Measurements from ENCODE around the gene CD14. TPM values are rescaled to one million over a fixed set of nuclear protein-coding genes. Genes with fewer than 3 reads are reported as not detected.
"Not testable (repeated sequence)": the region's sequence is repeated elsewhere in the genome, so short reads cannot be mapped to it uniquely, and the experiment has no call there.

The CD14 gene
- total RNA-seq, 2 experiments from 2014 or later: 0.36 to 0.41 TPM

- DNase-seq: no peak
- CTCF ChIA-PET: no interaction called here
- TF ChIP-seq CTCF (IDR thresholded peaks at IDR 0.05): no peak
- Mint-ChIP-seq H3K27ac (no peak overlapping the region), H3K27me3 (peaks cover 14% of the 10 kb centered on the region), H3K36me3 (ENCODE audit: low read depth) (no peaks in the 10 kb centered on the region), H3K4me1 (ENCODE audit: low read depth) (peaks cover 4% of the 10 kb centered on the region), H3K9me3 (no peaks in the 10 kb centered on the region), H3K4me3 (no peak overlapping the region)
- POLR2A ChIA-PET: no interaction called here
- intact Hi-C loops (cut with micrococcal nuclease): no loop called here
- ATAC-seq: no peak
Measured at GRCh38 chr5:140608722-140609121, 24.3 kb downstream of the CD14 start.

DNA sequence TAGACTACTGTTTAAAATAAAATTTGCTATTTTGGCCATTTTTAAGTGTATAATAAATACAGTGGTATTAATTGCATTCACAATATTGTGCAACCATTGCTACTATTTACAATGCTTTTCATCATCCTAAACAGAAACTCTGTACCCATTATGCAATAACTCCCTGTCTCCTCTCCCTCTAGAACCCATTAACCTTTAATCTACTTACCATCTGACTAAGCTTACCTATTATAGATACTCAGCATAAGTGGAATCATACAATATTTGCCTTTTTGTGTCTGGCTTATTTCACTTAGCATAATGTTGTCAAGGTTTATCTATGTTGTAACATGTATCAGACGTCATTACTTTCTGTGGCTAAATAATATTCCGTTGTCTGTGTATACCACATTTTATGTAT, 25.9 kb downstream of the CD14 start:
- Mint-ChIP-seq H3K36me3 (ENCODE audit: low read depth) (no peaks in the 10 kb centered on the region), H3K4me1 (ENCODE audit: low read depth) (peaks cover 3% of the 10 kb centered on the region), H3K9me3 (no peaks in the 10 kb centered on the region), H3K4me3 (no peak overlapping the region), H3K27me3 (peaks cover 6% of the 10 kb centered on the region), H3K27ac (no peak overlapping the region)
- ChIA-PET CTCF (no interaction called here), POLR2A (no interaction called here)
- DNase-seq (no peak), ATAC-seq (no peak)
- intact Hi-C loops (cut with micrococcal nuclease): no loop called here
- no peak for TF ChIP-seq CTCF (IDR thresholded peaks at IDR 0.05)

DNA sequence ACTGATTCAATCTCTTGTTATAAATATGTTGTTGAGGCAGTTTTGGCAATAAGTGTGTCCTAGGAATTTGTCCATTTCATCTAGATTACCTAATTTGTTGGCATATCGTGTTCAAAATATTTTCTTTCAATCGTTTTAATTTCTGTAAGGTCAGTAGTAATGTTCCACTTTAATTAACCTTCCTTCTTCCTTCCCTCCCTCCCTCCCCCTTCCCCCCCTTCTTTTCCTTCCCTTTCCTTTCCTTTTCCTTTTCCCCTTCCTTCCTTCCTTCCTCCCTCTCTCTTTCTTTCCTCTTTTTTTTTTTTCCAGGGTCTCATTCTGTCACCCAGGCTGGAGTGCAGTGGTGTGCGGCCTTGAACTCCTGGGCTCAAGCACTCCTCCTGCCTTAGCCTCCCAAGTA, 27.1 kb downstream of the CD14 start:
- no peak for TF ChIP-seq CTCF (IDR thresholded peaks at IDR 0.05)
- CTCF ChIA-PET: no interaction called here
- Mint-ChIP-seq H3K9me3 (no peaks in the 10 kb centered on the region), H3K4me1 (ENCODE audit: low read depth) (no peaks in the 10 kb centered on the region), H3K4me3 (no peak overlapping the region), H3K27me3 (no peaks in the 10 kb centered on the region), H3K27ac (no peak overlapping the region), H3K36me3 (ENCODE audit: low read depth) (no peaks in the 10 kb centered on the region)
- DNase-seq (no peak), ATAC-seq (no peak)
- intact Hi-C loops (cut with micrococcal nuclease): no loop called here
- POLR2A ChIA-PET: no interaction called here

DNA sequence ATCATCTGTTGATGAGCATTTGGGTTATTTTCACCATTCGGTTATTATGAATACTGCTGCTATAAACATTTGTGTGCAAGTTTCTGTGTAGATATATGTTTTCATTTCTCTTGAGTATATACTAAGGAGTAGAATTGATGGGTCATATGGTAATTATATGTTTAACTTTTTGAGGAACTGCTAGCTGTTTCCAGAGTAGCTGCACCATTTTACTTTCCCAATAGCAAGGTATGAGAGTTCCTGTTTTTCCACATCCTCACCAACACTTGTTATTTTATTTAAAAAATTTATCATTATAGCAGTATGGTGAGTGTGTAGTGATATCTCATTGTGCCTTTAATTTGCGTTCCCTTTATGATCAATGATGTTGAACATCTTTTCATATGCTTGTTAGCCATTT, 29.2 kb downstream of the CD14 start:
- Mint-ChIP-seq H3K36me3 (ENCODE audit: low read depth) (no peaks in the 10 kb centered on the region), H3K27ac (no peak overlapping the region), H3K27me3 (no peaks in the 10 kb centered on the region), H3K9me3 (no peaks in the 10 kb centered on the region), H3K4me1 (ENCODE audit: low read depth) (no peaks in the 10 kb centered on the region), H3K4me3 (no peak overlapping the region)
- ChIA-PET CTCF (no interaction called here), POLR2A (interaction anchor here (1.0 kb wide), 1 partner anchor 62 kb away, joined by 3 read pairs; no protein-coding TSS in a partner anchor)
- no peak for TF ChIP-seq CTCF (IDR thresholded peaks at IDR 0.05)
- intact Hi-C loops (cut with micrococcal nuclease): no loop called here
- DNase-seq (no peak), ATAC-seq (no peak)

DNA sequence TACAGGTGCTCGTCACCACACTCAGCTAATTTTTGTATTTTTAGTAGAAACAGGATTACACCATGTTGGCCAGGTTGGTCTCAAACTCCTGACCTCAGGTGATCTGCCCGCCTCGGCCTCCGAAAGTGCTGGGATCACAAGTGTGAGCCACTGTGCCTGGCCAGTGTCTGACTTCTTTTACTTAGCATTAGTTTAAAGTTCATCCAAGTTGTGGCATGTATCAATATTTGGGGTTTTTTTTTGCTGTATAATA, 29.6 kb downstream of the CD14 start:
- H3K27ac Mint-ChIP-seq; intact Hi-C loops (cut with micrococcal nuclease); H3K36me3 Mint-ChIP-seq (ENCODE audit: low read depth); H3K27me3 Mint-ChIP-seq; H3K4me1 Mint-ChIP-seq (ENCODE audit: low read depth); DNase-seq; H3K9me3 Mint-ChIP-seq; H3K4me3 Mint-ChIP-seq; ATAC-seq; CTCF ChIA-PET: not testable (repeated sequence)
- POLR2A ChIA-PET: interaction anchor here (1.0 kb wide), 1 partner anchor 62 kb away, joined by 3 read pairs; no protein-coding TSS in a partner anchor

DNA sequence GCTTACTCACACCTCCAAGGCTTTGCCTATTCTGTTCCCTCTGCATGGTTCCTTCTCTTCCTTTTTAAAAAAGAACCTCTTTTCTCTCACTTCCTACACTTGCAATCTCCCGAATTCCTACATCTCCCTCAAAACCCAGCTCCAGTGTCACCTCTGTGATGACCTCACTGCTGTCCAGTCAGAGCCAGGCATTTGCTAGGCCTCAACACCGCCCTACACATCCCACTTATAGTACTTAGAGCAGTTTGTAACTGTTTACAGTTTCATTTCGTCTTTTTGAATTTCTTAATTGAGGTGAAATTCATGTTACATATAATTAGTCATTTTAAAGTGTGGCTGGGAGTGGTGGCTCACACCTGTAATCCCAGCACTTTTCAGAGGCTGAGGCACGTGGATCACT, 30.8 kb downstream of the CD14 start:
- CTCF ChIA-PET: no interaction called here
- H3K27ac Mint-ChIP-seq: no peak overlapping the region
- POLR2A ChIA-PET: no interaction called here
- intact Hi-C loops (cut with micrococcal nuclease): no loop called here
- H3K4me3 Mint-ChIP-seq: no peak overlapping the region
- no peaks in the 10 kb centered on the region for H3K27me3 Mint-ChIP-seq
- no peak for ATAC-seq
- no peaks in the 10 kb centered on the region for H3K4me1 Mint-ChIP-seq (ENCODE audit: low read depth)
- TF ChIP-seq CTCF (IDR thresholded peaks at IDR 0.05): no peak
- no peak for DNase-seq
- no peaks in the 10 kb centered on the region for H3K36me3 Mint-ChIP-seq (ENCODE audit: low read depth)
- no peaks in the 10 kb centered on the region for H3K9me3 Mint-ChIP-seq
